Endodermal cell (in vitro differentiated cells): ENCODE data around the gene TMEM273. TPM values are rescaled to one million over a fixed set of nuclear protein-coding genes. Genes with fewer than 3 reads are reported as not detected.

Source experiments
- DNase-seq: peaks from one replicate; pipeline ENCODE4 v3.0.0-alpha.2; 2017
- H3K27ac ChIP-seq: 2 replicates; pipeline ENCODE4 v1.5.1; 2013; ENCODE audit warnings: mild to moderate bottlenecking, low read depth, low read length, moderate library complexity
- H3K27me3 ChIP-seq: 2 replicates; pipeline ENCODE4 v1.6.1; 2013; ENCODE audit warnings: mild to moderate bottlenecking, low read length, moderate library complexity; ENCODE audit not compliant: insufficient read depth, control insufficient read depth, poor library complexity, severe bottlenecking
- H3K36me3 ChIP-seq: 2 replicates; pipeline ENCODE4 v1.7.0; 2013; ENCODE audit warnings: mild to moderate bottlenecking, low read length, moderate library complexity; ENCODE audit not compliant: control insufficient read depth, insufficient read depth
- H3K4me1 ChIP-seq: one replicate; pipeline ENCODE4 v1.7.0; 2013; ENCODE audit warnings: low read length; ENCODE audit not compliant: control insufficient read depth, insufficient read depth
- H3K4me3 ChIP-seq: 2 replicates; pipeline ENCODE4 v1.5.1; 2013; ENCODE audit warnings: mild to moderate bottlenecking, low read length, moderate library complexity
- H3K9ac ChIP-seq: 2 replicates; pipeline ENCODE4 v1.6.1; 2013; ENCODE audit warnings: mild to moderate bottlenecking, low read length, moderate library complexity; ENCODE audit not compliant: poor library complexity, severe bottlenecking; ENCODE audit errors: extremely low read depth
- H3K9me3 ChIP-seq: 2 replicates; pipeline ENCODE4 v1.6.1; 2013; ENCODE audit warnings: mild to moderate bottlenecking, low read length, moderate library complexity; ENCODE audit not compliant: control insufficient read depth
- H3K27ac Mint-ChIP-seq: 2 replicates; pipeline ENCODE4 v1.8.0; 2020; ENCODE audit warnings: mixed read lengths
- H3K27me3 Mint-ChIP-seq: 2 replicates; pipeline ENCODE4 v1.8.0; 2021; ENCODE audit warnings: mild to moderate bottlenecking, mixed read lengths; ENCODE audit not compliant: insufficient read depth
- H3K36me3 Mint-ChIP-seq: 2 replicates; pipeline ENCODE4 v1.8.0; 2020; ENCODE audit warnings: low read depth, mixed read lengths
- H3K4me1 Mint-ChIP-seq: 2 replicates; pipeline ENCODE4 v1.8.0; 2020; ENCODE audit warnings: mixed read lengths
- H3K4me3 Mint-ChIP-seq: 2 replicates; pipeline ENCODE4 v1.8.0; 2020; ENCODE audit warnings: mild to moderate bottlenecking, moderate library complexity, mixed read lengths
- H3K9me3 Mint-ChIP-seq: 2 replicates; pipeline ENCODE4 v1.8.0; 2020; ENCODE audit warnings: mild to moderate bottlenecking, mixed read lengths
- CTCF ChIP-seq: fragments of 200-600 bp; sonication (generic); conservative IDR thresholded peaks from 2 replicates; pipeline ENCODE4 v1.5.0; 2021; ENCODE audit warnings: antibody characterized with exemption, mild to moderate bottlenecking
- WGBS, 2 experiments: methylation state at CpG; one replicate each; pipeline versions ENCODE4 v1.1.5 to v1.1.7; 2013; ENCODE audit warnings: missing lambda C conversion rate in 2 of 2, mixed read lengths in 1 of 2; ENCODE audit not compliant: insufficient coverage in 1 of 2, insufficient read length in 1 of 2; 5-methylcytosine and 5-hydroxymethylcytosine counted together
- total RNA-seq, 2 donors: library from RNA; stranded (reverse); fragmentation: NEBNext Ultra II Directional in 1 of 2; extraction: Animal tissue kit (Norgen Biotek cat#: 25700) in 1 of 2; gene quantifications; 2 replicates in 1 of 2; 3 replicates in 1 of 2; pipeline ENCODE4 v1.2.1, GENCODE V29; 2021

The TMEM273 gene
- total RNA-seq, 2 donors from 2014 or later, result not detected

DNA sequence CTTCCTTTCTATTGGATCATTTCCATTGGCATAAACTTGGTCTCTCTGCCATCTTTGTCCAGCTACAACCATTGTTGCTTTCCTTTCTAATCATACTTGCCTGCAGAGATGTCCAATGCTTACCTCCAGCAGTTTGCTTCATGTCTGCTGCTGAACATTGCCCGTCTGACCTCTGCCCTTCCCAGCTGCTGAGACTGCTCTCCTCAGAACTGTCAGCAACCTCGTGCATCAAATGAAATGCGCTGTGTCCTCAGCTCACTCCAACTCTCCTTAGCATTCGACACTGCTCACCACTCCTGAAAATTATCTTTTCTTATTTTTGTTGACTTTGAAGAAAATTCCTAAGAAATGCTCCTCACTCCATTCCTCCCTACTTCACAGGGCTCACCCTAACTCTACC is 59.3 kb downstream of the TMEM273 start:
- TF ChIP-seq CTCF, result no peak
- H3K9ac ChIP-seq, result no peak overlapping the region
- no peaks in the 10 kb centered on the region for H3K36me3 Mint-ChIP-seq
- H3K9me3 Mint-ChIP-seq, result no peaks in the 10 kb centered on the region
- no peak for DNase-seq
- H3K27ac ChIP-seq, result no peak overlapping the region
- WGBS, 2 experiments, result 81 to 91% methylated on average over 2 to 4 of the region's 4 CpGs
- no peak overlapping the region for H3K4me3 Mint-ChIP-seq
- no peaks in the 10 kb centered on the region for H3K9me3 ChIP-seq
- H3K4me1 ChIP-seq, result no peaks in the 10 kb centered on the region
- H3K4me1 Mint-ChIP-seq, result no peaks in the 10 kb centered on the region
- no peak overlapping the region for H3K27ac Mint-ChIP-seq
- no peaks in the 10 kb centered on the region for H3K36me3 ChIP-seq
- H3K27me3 Mint-ChIP-seq, result no peaks in the 10 kb centered on the region
- no peak overlapping the region for H3K4me3 ChIP-seq
- H3K27me3 ChIP-seq, result peaks cover 4% of the 10 kb centered on the region

DNA sequence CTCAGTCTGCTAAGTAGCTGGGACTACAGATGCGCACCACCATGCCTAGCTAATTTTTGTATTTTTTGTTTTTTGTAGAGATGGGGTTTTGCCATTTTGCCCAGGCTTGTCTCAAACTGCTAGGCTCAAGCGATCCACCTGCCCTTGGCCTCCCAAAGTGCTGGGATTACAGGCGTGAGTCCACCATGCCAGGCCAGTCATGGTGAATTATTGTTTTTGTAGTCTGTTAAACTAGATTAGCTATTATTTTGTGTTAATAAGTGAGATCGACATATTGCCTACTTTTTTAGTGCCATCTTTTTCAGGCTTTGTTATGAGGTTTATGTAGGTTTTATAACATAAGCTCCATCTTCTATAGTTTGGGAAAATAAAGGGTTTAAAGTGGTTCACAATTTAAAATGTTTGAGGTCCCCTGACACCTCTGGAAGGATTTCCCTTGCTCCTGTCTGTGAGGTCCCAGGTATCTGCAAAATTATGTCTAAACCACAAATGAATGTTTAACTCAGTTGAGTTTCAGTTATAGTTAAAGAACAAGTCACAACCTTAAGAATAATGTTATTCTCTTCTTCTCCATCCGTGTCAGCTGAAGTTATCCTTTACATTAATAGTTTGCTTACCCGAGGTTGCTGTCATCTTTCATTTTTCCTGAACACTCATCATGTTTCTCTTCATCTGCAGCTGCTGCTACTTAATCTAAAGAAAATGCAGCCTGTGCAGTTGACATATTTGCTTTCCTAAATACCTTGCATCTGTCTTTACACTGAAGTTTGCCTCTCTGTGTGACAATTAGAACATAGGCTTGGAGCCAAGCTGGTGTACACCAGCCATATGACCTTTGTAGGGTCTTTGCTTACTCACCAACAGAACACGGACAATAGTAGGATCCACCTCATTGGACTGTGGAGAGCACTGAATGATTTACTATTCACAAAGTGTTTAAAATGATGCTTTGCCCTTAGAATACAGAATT is 63.9 kb downstream of the TMEM273 start:
- Mint-ChIP-seq H3K27me3 (no peaks in the 10 kb centered on the region), H3K9me3 (peaks cover 3% of the 10 kb centered on the region), H3K4me3 (no peak overlapping the region), H3K4me1 (no peaks in the 10 kb centered on the region), H3K27ac (no peak overlapping the region), H3K36me3 (no peaks in the 10 kb centered on the region)
- Histone ChIP-seq H3K4me3 (no peak overlapping the region), H3K27ac (no peak overlapping the region), H3K4me1 (no peaks in the 10 kb centered on the region), H3K27me3 (peaks cover 18% of the 10 kb centered on the region), H3K9ac (no peak overlapping the region), H3K36me3 (no peaks in the 10 kb centered on the region), H3K9me3 (no peaks in the 10 kb centered on the region)
- WGBS, 2 experiments, result 82 to 89% methylated on average over 5 to 7 of the region's 7 CpGs
- TF ChIP-seq CTCF, result no peak
- DNase-seq, result no peak

- Histone ChIP-seq H3K27me3 (peaks cover 33% of the 10 kb centered on the region), H3K27ac (no peak overlapping the region), H3K36me3 (no peaks in the 10 kb centered on the region), H3K9me3 (no peaks in the 10 kb centered on the region), H3K4me1 (no peaks in the 10 kb centered on the region), H3K4me3 (no peak overlapping the region), H3K9ac (no peak overlapping the region)
- H3K9me3 Mint-ChIP-seq, result peaks cover 3% of the 10 kb centered on the region
- peaks cover 14% of the 10 kb centered on the region for H3K27me3 Mint-ChIP-seq
- H3K27ac Mint-ChIP-seq, result no peak overlapping the region
- no peak for TF ChIP-seq CTCF
- no peaks in the 10 kb centered on the region for H3K36me3 Mint-ChIP-seq
- no peak for DNase-seq
- no peak overlapping the region for H3K4me3 Mint-ChIP-seq
- peaks cover 12% of the 10 kb centered on the region for H3K4me1 Mint-ChIP-seq
- WGBS, 2 experiments, result 80 to 88% methylated on average over 3 of the region's 3 CpGs
Observed at GRCh38 chr10:49120911-49121310, 67.3 kb downstream of the TMEM273 start.
